HG03064 (cell line): ENCODE measurements around the gene CARD9.

ENCODE experiments used
- ATAC-seq: cut with Tn5 transposase; IDR thresholded peaks from one replicate; pipeline ENCODE4 v1.9.1; 2021; ENCODE audit warnings: low read depth; ENCODE audit not compliant: unreplicated experiment

CARD9 gene

GRCh38 chr9:136401173-136401922 is 27.9 kb upstream of the CARD9 start:
- no peak for ATAC-seq

- ATAC-seq: peak; percentile 62
Observed at GRCh38 chr9:136400038-136400834, 26.8 kb upstream of the CARD9 start, which contains the start of gene SNAPC4. TSS of gene SNAPC4 (minus strand) at chr9:136400170. CDS start at chr9:136398428, 1,742 bp downstream.

- ATAC-seq: peak; percentile 10
Observed at GRCh38 chr9:136399176-136400037, 25.9 kb upstream of the CARD9 start.

GRCh38 chr9:136398286-136398685 is 24.8 kb upstream of the CARD9 start:
- no peak for ATAC-seq

GRCh38 chr9:136397643-136398042 is 24.2 kb upstream of the CARD9 start:
- ATAC-seq: no peak

- no peak for ATAC-seq
Observed at GRCh38 chr9:136396219-136396515, 22.7 kb upstream of the CARD9 start.

GRCh38 chr9:136395345-136396218 is 22.1 kb upstream of the CARD9 start:
- no peak for ATAC-seq

GRCh38 chr9:136395020-136395340 is 21.5 kb upstream of the CARD9 start:
- ATAC-seq: no peak

GRCh38 chr9:136394312-136395019 is 21.0 kb upstream of the CARD9 start:
- ATAC-seq: no peak

- ATAC-seq: no peak
Observed at GRCh38 chr9:136393531-136393930, 20.1 kb upstream of the CARD9 start.

- no peak for ATAC-seq
Observed at GRCh38 chr9:136392538-136393449, 19.3 kb upstream of the CARD9 start.

- ATAC-seq: no peak
Observed at GRCh38 chr9:136391737-136392537, 18.5 kb upstream of the CARD9 start.

GRCh38 chr9:136389396-136389795 is 15.9 kb upstream of the CARD9 start:
- no peak for ATAC-seq

- ATAC-seq: no peak
Observed at GRCh38 chr9:136387217-136387616, 13.7 kb upstream of the CARD9 start.

- no peak for ATAC-seq
Observed at GRCh38 chr9:136386018-136386417, 12.5 kb upstream of the CARD9 start.

- no peak for ATAC-seq
Observed at GRCh38 chr9:136385015-136385414, 11.5 kb upstream of the CARD9 start.

GRCh38 chr9:136383436-136383835 is 10.0 kb upstream of the CARD9 start:
- no peak for ATAC-seq

- ATAC-seq: no peak
Observed at GRCh38 chr9:136381966-136382513, 8.6 kb upstream of the CARD9 start.
